HG03520 (cell line): ENCODE results near the gene HDAC8.
"Not testable (repeated sequence)": the region's sequence is repeated elsewhere in the genome, so short reads cannot be mapped to it uniquely, and the experiment has no call there.

Experiments used
- ATAC-seq: cut with Tn5 transposase; IDR thresholded peaks from one replicate; pipeline ENCODE4 v1.9.1; 2021; ENCODE audit warnings: mild to moderate bottlenecking, moderate library complexity; ENCODE audit not compliant: unreplicated experiment

Gene HDAC8

DNA sequence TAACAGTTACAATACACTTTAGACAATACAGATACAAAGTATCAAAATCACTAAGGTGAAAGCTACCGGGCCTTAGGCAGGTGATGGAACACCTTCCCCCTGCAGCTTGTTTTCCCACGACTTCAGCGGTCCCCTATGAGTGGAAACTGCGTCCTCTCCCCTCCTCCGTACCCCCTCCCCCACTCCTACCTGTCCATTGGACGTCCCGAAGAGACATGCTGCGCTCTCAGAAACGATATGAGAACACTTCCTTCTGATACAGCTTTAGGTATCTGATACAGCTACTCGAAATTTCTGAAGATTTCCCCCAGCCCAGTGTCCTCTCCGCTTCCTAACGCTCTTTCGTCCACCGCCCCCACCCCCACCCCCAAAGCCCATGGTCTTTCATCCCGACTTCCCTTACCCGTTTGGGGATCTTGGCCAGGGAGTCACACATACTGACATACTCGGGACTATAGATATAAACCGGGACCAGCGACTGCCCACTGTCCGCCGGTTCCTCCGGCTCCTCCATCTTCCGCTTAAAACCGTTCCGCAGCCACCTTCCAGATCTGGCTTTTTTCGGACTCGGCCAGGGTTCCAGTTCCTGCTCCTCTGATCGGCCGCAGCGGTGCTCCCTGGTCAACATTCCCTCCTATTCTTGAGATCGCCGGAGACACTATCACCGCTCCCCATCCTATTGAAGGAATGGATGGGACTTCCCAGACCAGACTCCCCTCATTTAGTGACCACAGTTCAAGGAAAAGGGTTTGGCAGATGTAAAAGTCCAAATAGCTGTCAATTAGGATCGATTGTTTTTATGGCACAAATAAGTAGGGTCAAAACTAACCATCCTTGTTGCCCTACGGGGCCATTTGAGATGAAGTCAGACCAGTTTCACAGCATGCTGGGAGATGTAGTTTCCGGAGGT, at the start of gene HDAC8:
HDAC8 (minus strand) TSS at position 596 of the 910 bp plus-strand sequence; CDS start at position 514, 82 bp downstream.
- ATAC-seq = peak; percentile 97

DNA sequence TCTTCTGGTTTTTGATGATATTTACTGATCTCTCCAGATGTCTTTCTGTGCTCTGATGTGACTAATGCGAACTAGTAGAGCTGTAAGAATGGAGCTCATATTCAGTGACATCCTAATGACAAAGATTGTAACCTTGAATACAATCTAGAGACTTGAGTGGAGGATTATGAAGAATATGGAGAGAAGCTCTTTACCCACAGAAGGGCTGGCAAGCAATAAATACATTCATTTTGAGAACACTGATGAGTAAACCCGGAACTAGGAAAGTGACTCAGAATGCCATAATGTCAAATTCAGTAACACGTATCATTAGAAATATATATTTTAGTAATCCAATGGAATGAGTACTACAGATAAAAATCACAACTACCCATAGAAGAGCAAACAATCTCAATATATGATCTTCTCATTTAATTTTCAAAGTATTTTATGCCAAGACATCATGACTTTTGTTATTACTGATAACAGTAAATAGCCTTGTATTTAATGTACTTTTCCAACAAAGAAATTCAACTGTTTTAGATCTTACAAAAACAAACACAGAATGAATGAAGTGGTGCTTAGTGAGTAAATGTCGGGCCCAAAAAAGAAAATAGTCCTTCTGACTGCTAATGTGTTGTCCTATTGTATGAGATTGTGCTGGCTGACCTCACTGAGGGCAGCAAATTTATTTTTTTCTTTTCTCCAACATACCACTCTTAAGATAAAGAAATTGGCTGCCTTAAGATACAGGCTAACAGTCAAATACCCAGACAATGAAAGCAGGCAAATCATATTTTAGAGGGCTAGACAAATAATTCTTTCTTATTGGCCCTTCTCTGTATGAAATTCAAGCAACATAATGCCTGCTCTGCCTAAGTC, 49.2 kb upstream of the HDAC8 start:
- ATAC-seq = peak; percentile 76

DNA sequence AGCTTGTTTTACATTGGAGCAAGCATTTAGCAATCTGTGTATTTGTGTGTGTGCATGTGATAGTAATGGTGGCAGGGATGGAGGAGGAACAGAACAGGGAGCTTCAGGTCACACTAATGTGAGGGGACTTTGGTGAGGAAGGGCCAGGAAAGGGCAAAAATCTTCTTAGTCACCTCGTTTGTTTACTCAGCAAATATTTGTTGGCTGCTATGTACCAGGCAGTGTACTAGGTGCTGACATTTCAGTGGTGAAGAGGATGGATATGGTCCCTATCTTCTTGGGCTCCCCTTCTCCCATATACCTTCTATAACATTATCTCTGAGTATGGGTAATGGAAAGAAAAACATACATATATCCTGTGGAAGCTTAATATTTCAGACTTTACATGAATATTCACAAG, 48.5 kb upstream of the HDAC8 start:
- ATAC-seq = peak; percentile 3

- no peak for ATAC-seq
These were observed 48.0 kb upstream of the HDAC8 start for GRCh38 chrX:72620550-72621145.

GRCh38 chrX:72609313-72609712, 36.7 kb upstream of the HDAC8 start:
- no peak for ATAC-seq

DNA sequence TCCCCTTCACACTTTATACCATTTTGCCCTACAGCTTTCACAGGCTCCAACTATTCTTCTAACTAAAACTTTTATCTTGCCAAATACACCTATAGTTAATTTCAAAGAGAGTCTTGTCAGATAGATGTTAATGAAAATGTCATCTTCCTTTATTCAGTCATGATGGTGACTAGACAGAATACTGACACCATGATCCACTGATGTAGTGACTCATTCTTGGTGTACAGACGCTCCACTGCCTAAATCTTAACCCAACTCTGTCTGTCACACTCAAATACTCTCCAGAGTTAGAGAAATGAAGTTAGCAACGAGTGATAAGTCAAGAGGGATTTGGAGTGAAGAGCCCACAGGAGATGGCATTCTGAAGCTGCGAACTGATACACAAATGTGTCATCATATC, 32.1 kb upstream of the HDAC8 start:
- no peak for ATAC-seq

DNA sequence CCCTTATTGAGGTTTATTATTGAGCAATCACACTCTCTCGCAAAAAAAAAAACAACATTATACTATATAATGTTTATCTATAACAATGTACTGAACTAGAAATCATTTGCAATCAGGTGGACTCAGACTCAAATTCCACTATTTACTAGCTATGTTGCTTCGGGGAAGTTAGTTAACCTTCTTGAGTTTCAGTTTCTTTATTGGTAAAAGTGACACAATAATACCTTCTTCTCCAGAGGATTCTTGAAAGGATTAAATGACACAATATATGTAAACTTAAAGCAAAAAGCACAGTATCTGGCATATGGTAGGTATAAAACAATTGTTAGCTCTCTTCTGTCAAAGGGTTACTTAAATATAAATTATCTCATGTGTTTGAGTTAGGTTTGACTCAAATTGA, 31.5 kb upstream of the HDAC8 start:
- no peak for ATAC-seq

DNA sequence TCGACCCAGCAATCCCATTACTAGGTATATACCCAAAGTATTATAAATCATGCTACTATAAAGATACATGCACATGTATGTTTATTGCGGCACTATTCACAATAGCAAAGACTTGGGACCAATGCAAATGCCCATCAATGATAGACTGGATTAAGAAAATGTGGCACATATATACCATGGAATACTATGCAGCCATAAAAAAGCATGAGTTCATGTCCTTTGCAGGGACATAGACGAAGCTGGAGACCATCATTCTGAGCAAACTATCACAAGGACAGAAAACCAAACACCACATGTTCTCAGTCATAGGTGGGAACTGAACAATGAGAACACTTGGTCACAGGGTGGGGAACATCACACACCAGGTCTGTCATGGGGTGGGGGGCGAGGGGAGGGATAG, 18.4 kb upstream of the HDAC8 start:
- ATAC-seq = not testable (repeated sequence)

- ATAC-seq = no peak
These were observed 11.5 kb upstream of the HDAC8 start for GRCh38 chrX:72584163-72584562.

GRCh38 chrX:72576141-72576894, 3.7 kb upstream of the HDAC8 start:
- no peak for ATAC-seq

- ATAC-seq = peak; percentile 20
These were observed 492 bp upstream of the HDAC8 start for GRCh38 chrX:72573158-72573511.

- ATAC-seq = no peak
These were observed 2.9 kb downstream of the HDAC8 start for GRCh38 chrX:72569786-72570185.

DNA sequence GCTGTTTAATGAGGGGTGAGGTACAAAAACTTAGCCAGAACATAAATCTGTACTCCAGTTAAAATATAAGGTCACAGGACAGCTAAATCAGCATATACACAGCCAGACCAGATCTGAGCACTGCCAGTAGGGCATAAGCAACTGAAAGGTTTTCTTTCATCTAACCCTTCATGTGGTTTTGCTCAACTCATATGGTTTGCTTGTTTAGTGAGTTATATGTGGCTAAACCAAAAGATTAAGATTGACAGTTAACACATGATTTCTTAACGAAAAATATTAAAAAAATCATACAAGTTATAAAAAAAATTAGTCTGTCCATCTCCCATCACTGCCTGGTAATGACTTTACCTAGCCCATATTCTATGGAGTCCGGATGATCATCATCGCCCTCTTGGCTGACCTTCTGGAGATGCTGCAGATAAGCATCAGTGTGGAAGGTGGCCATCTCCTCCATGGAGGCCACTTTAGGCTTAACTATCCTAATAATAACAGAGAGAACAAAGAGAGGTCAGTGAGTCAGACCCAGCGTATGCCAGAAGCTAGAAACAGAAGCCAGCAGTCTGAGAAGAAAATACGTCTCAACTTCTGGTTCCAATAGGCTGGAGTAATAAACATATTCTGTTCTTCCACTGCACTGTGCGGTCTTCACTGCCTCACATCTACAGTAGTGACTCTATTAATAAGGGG, 4.1 kb downstream of the HDAC8 start:
- ATAC-seq = no peak

DNA sequence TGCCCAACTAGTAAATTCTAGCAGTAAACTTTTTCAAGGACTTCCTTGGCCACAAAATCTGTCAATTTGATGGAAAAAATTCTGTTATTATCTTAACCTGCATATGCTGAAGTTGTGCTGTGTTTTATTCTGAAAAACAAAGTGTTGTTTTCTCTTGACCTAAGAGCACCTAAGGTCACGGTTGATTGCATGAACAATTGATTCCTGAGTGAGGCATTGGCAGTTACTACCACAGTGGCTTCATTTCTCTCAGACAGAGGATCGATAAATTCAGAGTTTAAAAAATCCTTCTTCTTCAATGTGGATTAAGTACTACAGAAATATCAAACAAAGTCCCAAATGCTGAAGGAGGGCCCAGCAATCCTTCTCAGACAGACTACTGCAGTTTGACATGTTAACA, 6.2 kb downstream of the HDAC8 start:
- no peak for ATAC-seq

DNA sequence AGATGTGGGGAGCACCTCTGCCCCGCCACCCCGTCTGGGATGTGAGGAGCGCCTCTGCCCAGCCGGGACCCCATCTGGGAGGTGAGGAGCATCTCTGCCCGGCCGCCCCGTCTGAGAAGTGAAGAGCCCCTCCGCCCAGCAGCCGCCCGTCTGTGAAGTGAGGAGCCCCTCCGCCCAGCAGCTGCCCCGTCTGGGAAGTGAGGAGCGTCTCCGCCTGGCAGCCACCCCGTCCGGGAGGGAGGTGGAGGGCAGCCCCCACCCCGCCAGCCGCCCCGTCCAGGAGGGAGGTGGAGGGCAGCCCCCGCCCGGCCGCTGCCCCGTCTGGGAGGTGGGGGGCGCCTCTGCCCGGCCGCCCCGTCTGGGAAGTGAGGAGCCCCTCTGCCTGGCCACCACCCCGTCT, 13.0 kb downstream of the HDAC8 start:
- not testable (repeated sequence) for ATAC-seq

DNA sequence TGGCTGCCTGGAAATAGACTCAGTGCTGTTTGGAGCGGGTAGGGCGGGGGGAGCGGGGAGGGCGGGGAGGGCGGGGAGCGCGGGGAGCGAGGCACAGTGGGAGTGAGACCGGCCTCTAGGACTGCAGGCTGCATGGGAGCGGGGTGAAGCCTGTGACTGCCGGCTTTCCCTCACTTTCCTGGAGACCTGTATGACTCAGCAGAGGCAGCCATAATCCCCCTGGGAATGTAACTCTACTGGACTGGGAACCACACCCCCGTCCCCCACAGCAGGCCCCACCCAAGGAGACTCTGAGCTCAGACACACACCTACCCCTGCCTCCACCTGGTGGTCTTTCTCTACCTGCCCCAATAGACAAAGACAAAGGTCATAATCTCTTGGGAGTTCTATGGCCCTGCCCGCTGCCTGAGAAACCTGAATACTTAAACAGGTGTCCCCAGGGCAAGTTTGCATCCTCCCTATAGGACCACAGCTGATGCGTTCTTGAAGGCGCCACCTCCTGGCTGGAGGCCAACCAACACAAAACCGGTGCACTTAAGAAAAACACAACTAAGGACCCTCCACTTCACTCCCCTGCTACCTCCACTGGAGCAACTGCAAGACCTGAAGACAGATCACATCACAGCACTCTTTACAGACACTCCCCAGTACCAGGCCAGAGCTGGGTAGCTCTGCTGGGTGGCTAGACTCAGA, 18.0 kb downstream of the HDAC8 start:
- ATAC-seq = no peak

DNA sequence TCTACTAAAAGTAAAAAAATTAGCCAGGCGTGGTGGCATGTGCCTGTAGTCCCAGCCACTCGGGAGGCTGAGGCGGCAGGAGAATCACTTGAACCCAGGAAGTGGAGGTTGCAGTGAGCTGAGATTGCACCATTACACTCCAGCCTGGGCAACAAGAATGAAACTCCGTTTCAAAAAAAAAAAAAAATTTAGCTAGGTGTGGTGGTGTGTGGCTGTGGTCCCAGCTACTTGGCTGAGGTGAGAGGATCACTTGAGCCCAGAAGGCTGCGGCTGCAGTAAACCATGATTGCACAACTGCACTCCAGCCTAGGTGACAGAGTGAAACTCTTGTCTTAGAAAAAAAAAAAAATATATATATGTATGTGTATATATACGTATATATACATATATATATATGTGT, 20.2 kb downstream of the HDAC8 start:
- not testable (repeated sequence) for ATAC-seq

DNA sequence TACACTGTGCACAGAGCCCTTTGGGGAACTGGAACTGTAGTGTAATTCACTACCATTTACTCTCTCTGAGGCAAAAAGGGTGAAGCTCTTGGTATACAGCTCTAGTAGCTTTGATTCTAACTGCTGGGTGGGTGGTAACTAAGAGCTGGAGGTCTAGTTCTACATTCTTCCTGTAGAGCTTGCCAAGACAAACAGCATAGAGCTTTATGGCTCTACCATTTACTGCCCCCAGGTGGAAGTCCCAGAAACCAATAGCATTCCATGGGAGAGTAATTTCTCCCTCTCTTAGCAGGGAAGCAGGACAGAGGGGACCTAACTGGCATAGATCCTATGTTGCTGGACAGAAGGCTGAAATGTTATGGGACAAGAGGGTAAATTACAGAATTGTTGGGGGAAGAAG, 26.7 kb downstream of the HDAC8 start:
- no peak for ATAC-seq

- ATAC-seq = no peak
These were observed 32.3 kb downstream of the HDAC8 start for GRCh38 chrX:72540318-72540717.

DNA sequence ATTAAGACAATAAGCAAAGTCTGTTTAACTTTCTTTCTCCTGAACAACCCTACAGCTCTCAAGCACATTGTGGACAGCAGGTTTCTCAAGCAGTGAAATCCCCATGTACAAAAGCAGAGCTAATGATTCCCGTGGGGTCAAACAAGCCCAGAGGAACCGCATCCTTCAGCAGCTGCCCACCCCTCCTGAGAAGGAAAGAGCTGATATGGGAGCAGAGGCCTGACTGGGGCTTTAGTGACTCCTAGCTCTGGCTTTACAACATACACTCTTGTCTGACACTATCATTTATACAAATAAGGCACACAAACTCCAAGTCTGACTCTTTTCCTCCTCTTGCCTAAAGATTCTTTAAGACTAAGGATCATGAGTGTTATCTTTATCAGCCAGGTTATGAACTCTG, 32.8 kb downstream of the HDAC8 start:
- no peak for ATAC-seq
